GM18870 (cell line): Measurements from ENCODE around the gene SLC44A1.

Experiments used
- ATAC-seq: cut with Tn5 transposase; IDR thresholded peaks from one replicate; pipeline ENCODE4 v1.9.1; 2021; ENCODE audit warnings: moderate library complexity; ENCODE audit not compliant: unreplicated experiment

The SLC44A1 gene

DNA sequence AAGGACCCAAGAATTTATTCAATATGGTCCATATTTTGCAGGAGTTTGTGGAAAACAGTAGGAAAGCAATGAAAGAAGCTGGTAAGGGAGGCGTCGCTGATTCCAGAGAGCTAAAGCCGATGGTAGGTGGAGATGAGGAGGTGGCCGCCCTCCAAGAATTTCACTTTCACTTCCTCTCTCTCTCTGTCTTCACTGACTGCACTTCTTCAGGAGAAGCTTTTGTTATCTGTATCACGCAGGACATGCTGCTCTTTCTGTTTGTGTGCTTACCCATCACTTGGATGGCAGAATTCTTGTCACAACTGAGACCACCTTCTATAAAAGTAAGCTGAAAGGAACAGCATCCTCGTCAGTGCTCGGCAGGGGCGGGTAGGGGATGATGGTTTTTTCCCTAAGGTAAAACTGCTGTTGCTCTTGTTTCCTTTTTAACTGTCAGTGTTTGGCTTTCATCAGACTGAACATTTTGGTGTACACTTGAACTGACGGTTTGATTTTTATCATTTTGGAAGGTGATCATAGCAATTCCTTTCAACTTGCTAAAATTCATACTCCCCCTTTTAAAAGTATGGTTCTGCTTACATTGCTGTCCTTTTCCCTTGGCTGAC is 141.0 kb downstream of the SLC44A1 start:
- peak; percentile 99 for ATAC-seq

DNA sequence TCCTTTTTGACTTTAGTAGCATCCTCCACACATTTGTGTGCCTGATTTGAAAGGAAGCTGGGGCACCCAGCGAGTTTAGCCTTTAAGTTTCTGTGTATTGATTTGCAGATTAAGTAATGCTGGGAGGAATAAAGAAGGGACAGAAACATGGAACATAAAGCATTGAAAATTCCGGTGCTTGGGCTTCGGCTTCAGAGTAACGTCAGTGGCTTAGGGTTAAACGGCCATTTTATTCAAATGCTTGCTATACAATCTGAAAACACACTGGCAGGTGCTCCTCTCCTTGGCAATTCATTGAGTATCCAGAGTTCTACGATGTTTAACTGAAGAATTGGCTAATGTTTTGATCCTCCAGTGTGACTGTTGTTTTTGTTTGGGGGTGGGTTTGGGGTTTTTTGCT is 145.3 kb downstream of the SLC44A1 start:
- ATAC-seq, result no peak

DNA sequence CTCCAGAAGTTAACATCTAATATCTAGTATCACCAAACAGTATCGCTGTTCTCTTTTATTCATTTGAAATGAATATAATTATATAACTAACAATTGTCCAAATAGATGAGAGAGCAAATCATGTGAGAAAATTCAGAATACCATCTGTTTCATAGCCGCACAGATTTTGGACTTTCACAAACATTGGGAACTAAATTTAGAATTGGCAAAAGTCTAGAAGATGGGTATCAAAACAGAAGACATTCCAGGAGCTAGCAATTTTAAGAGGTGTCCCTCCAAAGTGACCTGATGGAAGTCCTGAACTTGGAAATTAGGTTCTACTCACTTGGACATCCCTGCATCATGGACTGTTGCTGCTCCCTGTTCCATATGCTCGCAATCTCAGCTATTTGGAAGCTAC is 146.4 kb downstream of the SLC44A1 start:
- ATAC-seq, result no peak

DNA sequence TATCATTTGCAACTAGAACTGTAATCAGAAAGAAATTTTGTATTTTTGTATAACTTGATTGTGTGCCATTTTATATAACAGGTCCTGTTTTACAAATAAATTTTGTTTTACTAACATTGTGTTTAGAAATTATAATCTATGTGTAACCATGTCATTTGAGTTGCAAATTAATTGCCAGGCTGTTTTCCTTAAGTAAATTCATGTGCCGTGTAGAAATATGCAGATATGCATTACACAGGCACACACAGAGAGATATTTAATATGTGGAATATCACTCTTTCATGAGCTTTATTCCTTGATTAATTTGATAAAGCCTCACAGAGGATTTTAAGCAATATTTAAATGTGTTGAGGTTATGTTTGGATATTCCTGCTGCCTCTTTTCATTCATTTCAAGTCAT is 146.8 kb downstream of the SLC44A1 start:
- no peak for ATAC-seq

DNA sequence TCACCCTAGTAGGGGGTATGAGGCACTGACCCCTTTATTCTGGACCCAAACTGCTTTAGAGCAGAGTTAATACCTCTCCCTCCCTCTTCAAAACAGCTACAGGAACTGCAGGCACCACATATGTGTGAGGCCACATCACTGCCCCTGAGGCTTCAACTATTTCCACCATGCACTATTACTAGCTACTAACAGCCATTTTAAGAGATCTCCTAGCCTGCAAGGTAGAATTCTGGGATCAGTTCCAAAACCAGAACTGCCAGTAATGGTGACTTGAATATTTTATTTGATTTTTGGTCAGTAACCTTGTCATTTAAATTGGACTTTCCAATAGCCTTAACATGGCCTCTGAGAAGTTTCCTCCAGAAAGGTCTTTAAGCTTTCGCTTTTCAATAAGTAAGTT is 148.1 kb downstream of the SLC44A1 start:
- no peak for ATAC-seq

DNA sequence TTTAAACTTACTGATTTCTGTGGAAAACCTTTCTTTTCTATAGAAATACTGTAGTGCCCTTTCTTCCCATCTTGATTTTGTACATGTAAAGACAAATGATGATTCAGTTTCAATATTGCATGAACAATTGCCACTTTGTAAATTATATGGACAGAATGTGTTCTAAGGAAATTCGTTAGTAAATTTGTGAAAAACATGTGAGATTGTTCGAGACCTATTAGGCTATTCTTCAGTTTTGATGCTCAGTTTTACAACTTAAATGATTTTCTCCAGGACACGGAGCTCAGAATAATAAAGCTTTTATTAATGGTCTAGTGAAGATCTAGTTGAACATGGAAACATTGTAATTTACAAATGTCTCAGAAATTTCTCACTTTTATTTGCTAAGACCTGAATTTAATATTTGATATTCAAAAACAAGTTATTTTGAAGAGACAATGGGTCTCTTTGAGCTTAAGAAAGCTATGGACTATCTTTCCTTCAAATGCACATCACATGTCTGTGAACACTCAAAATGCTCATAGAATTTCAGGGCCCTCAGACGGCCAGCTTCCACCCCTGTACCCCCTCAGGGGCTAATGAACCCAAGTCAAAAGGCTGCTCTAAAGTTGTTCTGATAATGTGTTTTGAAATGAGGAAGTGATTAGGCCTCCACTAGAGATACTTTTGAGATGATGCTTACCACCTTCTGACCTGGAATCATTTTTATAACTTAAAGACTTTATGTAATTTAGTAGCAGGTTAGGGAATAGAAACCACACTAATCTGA is 149.3 kb downstream of the SLC44A1 start:
- ATAC-seq, result no peak

DNA sequence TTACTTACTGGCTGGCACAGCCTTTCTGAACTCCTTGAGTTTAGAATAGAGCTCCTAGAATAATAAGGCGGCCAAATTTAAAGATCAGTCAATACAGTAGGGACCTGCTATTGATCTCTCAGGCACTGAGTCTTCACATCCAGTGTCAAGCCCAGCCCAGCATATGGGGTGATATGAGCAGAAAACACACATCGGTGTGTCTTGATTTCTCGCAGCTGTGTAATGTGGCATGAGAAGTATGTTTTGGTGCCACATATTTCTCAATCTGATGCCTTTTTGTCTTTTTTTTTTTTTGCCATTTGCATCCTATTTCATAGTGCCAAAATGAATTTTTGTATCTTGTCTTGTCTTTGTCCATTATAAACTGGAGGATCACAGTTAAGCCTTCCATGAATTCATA is 152.0 kb downstream of the SLC44A1 start:
- ATAC-seq, result no peak

DNA sequence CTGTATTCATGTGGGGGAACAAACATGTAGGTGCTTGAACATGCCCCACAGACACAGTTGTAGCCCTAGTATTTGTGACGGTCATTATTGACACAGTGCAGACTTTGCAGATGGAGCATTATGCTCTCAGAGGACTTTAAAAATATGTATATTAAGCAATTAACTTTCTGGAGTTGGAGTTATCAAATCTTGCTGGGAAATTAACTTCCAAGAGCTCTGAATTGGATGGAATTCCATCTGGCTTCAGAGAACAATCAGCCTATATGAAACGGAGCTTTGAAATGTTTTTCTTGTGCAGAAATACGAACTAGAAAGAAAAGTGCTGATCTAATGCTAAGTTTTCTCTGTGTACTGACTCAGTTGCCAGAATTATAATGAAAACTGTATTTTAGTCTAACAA is 152.4 kb downstream of the SLC44A1 start:
- ATAC-seq, result no peak

DNA sequence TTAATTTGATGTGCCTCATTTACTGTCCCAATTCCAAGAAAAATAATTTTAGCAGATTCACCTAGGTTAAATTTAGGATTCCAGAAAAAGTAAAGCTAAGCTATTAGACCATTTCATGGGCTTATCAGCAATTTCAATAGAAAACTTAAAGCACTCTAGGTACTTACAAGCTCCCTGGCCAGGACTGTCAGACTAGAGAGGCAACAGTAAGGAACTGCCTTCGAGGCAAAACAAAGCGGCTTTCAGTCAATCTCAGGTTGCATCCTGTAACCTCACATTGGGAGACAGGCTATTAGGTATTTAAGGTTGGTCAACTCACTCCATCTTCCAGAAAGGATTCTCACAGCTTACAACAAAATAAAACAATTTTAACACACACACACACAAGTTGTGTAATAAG is 154.7 kb downstream of the SLC44A1 start:
- ATAC-seq, result no peak

DNA sequence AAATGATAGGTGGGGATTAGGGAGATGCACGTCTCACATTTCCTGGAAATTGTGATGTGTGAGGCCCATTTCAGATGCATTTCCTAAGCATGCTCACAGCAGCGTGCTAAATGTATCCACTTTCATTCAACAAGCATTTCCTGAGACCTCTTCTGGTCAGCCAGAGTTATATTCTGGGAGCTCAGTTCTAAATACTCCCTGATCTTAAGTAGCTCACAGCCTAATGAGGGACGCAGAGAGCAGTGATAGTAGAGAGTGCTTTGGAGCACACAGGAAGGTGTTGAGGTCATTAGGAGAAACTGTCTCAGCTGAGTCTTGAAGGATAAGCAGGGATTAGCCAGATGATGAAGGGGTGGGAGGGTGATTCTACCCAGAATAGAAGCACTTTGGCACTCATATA is 157.2 kb downstream of the SLC44A1 start:
- ATAC-seq, result no peak

DNA sequence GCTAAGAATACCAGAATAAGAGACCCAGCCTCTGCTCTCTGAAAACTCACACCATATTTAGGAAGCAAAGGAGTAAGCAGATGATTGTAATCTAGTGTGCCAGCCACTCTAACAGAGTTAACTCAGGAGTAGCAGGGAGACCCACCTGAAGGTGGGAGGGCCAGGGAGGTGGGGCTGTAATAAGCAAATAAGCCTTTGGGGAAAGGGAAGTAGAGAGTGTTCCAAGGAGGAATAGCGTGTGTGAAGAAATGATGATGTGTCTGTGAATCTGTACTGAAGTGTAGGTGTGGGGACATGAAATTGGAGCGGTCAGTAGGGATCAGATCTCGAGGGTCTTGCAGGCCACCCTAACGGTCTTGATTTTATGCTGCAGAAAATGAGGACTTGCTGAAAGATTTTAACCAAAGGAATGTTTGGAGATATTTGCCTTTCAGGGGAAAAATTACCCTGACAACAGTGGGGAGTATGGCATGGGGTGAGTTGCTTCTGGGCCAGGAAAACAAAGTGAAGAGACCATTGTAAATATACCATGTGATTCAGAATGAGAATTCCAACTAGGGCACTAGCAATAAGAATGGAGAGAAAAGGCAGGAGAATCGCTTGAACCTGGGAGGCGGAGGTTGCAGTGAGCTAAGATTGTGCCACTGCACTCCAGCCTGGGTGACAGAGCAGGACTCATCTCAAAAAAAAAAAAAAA is 159.2 kb downstream of the SLC44A1 start:
- ATAC-seq, result no peak

DNA sequence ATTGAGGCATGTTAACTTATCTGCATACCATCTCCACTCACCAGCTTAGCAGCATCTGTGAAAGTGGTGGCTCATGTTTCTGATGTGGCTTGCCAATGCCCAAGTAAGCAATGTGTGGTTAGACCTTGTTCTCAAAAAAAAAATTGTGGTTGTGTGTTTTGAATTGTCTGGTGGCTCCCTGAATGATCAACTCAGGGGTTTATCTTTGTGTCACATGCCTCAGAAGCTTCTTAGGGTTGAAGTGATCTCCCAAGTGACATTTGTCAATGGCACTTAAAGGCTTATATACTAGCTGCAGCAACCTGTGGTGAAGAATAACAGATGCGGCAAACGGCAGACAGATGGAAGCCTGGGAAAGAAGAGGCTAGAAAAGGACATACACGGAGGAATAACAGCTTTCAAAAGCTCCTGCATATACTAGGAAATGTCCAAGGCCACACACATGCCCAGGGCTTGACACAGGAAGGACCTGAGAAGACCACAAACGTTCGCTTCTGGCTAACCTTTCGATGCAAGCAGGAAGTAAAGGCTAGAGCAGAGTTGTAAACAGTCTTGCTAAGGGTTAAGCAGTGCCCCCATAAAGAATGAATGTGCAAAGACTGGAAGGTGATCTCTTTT is 161.2 kb downstream of the SLC44A1 start:
- peak; percentile 97 for ATAC-seq

DNA sequence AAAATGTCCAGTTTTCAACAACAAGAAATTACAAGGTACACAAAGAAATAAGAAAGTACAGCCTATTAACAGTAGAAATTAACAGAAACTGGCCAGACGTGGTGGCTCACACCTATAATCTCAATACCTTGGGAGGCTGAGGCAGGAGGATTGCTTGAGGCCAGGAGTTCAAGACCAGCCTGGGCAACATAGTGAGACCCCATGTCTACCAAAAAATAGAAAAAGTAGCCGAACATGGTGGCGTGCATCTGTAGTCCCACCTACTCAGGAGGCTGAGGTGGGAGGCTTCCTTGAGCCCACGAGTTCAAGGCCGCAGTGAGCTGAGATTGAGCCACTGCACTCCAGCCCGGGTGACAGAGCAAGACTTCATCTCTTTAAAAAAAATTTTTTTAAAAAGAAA is 161.9 kb downstream of the SLC44A1 start:
- ATAC-seq, result no peak

DNA sequence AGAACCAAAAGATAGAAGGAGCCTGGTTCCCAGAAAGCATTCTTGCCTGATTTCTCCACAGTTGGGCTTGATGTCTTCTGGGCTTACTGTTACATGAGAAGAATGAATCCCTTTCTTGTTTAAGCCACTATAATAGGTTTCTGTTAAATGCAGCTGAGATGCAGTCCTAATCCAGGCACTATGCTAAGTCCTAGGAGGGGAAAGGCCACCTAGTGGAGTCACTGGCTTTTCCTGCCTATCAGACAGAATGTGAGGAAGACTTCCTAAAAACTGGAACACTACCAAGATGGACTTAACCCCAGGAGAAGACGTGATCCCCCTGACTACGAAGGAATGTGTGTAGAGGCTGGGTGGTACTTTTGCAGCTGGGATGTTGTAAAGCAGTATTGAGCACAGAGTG is 169.1 kb downstream of the SLC44A1 start:
- ATAC-seq, result no peak

DNA sequence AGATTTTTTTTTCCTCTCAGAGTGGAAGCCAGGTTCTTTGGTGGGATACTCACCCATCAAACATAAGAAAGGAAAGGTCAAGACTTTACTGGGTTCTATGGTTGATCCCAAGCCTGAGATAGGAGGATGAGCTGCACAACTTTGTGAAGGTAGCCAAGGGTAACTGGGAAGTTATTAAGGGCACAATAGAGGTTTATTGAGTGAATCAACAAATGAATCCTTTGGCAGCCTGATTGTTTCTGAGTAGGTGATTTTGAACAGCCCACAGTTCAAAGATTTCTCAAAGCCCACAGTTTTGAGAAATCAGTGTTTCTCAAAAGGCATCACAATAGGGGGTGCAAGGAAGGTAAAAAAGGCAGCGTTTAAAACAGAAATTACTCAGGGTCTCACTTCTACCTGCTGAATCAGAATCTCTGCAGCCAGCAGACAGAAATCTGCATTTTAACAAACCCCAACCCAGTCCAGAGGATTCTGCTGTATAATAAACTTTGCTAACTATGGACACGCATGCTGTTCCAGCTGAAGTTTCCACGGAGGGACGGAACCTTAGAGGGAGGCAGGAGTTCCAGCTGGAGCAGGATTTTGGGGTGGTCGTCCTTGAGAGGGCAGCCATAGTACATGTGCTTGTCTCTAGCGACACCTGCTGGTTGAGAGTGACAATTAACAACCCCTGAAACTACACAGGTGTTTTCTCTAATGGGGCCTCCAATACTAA is 170.7 kb downstream of the SLC44A1 start:
- ATAC-seq, result peak; percentile 68

DNA sequence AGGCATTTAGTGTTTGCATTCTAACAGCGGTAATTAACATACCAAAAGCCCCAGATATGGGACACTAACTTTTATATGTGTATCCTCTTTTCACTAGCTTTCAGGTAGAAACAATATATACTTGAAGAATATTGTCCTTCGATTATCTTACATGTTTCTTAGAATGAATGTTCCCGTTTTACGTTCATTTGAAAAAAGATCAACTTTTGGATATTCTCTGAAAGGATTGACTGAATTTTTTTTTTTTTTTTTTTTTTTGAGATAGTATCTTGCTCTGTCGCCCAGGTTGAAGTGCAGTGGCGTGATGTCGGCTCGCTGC is 171.2 kb downstream of the SLC44A1 start:
- ATAC-seq, result no peak

DNA sequence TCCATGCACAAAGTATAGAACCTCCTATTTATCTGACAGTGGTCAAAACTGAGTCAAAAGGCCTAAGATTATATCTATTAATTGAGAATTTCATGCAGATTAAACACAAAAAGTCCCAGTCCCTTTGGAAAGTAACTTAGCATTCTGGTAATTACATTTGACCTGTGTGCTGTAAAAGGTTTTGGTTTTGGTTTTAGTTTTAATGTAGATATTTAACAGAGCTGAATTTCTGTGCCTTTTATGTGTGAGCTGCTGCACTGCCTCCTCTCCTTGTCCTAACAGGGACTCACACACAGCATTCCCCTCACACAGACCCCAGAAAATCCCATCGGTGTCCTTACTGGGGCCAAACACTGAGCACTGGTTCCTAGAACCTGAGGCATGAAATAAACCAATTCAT is 172.4 kb downstream of the SLC44A1 start:
- peak; percentile 92 for ATAC-seq

DNA sequence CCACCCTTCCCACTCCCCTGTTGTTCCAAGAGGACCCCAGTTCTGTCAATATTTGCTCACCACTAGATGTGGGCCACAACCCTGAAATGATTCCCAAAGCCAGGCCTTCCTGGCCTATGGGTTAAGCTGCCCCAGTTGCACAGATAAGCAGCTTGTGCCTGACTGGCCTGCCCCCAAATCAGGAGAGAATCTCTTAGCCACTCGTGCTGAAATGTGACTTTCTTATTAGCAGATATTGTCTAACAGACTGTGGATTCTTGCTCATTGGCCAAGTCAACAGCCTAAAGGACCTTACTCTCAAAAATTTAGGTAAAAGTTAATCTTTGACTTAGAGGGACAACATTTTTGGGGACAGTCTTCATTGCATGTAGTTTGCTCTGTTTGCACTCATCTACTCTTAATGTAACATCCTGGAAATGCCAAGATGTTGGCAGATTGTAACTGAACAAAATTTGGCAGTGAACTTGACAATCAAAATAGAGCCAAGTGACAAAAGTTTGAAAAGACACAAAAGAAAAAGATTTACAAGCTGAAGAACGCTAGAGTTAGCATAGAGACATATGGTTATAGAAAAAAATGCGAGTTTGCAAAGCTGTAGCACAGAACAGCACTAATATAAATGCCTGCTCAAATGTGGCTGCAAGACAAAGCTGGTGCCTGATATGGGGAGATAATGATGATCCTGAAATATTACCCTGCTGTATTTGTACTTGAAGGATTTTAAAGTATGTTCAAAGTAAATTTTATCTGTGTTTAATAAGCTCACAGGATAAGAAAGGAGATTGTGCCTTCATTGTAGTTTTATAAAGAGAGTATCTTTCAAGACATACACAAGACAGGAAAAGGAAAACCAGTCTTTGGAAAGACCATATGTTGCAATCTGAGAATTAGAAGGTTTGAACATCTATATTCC is 174.4 kb downstream of the SLC44A1 start:
- ATAC-seq, result no peak

DNA sequence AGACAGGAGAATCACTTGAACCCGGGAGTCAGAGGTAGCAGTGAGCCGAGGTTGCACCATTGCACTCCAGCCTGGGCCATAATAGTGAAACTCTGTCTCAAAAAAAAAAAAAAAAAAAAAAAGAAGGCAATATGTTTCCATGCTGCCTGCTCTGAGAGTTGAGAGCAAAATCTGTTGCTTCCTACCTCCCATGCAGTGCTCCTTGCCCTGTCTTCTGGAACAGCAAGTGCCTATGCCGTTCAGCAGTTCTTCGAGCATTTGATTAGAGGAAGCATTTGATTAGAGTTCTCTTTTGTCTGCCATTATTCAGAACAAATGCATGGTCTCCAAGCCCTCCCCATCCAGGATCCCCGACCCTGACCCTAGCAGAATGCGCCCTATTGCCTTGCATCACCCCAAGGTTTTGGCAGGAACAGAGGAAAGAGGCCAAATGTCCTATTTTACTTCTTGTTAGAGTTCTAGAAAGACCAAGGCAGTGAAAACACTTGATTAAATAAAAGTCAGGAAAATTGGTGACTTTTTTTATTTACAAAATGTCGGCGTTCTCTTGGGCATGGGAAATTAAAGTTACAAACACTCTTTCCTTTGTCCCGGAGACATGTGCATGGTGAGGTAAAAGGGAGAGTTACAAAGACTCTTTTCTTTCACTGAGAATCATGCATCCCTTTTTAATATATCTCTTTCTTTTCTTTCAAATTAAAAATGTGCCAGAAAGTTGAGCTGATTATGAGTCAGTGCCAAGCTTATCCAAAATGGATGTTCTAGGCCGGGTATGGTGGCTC is 175.6 kb downstream of the SLC44A1 start:
- ATAC-seq, result no peak

DNA sequence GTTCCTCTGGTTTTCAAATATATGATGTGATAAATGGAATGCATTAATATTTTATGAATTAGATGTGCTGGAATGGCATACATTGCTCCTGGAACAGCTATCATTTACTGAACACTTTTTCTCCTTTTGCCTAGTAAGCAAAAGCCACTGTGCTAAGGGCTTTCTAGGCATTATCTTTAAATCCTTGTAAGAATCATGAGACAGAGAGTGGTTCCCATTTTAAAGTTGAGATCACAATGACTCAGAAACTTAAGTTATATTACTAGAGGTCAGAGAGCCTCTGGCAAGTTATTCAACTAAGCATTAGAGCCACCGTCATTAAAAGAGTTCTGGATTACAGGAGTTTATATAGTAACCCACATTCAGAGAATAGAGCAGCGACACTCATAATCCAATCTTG is 176.7 kb downstream of the SLC44A1 start:
- no peak for ATAC-seq
